GM18907 (cell line): ENCODE measurements around the gene CLPSL1.

ENCODE experiments used
- ATAC-seq: cut with Tn5 transposase; IDR thresholded peaks from one replicate; pipeline ENCODE4 v1.9.1; 2021; ENCODE audit warnings: mild to moderate bottlenecking, moderate library complexity; ENCODE audit not compliant: unreplicated experiment

Gene CLPSL1

GRCh38 chr6:35757456-35758123 lies 23.2 kb upstream of the CLPSL1 start:
- ATAC-seq, result no peak

- no peak for ATAC-seq
Observed at GRCh38 chr6:35759426-35759825, 21.4 kb upstream of the CLPSL1 start.

GRCh38 chr6:35765739-35766138 lies 15.1 kb upstream of the CLPSL1 start:
- ATAC-seq, result no peak

DNA sequence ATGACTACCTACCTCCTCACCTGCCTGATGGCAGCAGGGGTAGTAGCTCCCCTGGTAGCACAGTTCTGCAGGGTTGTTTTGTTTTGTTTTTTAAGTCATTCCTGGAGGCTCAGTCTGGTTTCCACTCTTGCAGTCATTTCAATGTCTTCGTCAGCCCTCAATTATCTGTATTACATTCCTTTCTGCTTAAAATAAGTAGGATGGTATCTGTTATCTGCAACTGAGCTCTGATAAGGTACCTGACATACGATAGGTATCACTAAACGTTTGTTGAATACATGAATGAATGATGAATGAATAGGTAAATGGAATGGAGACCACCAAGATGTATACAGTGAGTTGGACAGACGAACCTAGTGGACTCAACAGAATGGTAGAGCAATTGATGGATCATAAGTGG lies 11.6 kb upstream of the CLPSL1 start:
- no peak for ATAC-seq

DNA sequence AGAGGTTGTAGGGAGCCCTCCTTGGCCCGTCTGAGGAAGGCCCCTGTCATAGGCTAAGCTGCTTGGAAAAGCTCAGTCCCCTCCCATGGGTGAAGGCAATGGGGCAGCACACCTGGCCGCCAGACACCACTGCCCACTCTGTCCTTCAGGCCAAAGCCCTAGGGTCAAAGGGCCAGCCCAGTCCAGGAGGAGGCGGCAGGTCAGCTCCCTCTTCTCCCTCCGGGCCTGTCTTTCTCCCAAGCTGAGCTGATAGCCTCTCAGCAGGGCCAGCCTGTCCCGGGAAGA lies 9.5 kb upstream of the CLPSL1 start:
- ATAC-seq, result no peak

- no peak for ATAC-seq
Observed at GRCh38 chr6:35774116-35774794, 6.6 kb upstream of the CLPSL1 start.

DNA sequence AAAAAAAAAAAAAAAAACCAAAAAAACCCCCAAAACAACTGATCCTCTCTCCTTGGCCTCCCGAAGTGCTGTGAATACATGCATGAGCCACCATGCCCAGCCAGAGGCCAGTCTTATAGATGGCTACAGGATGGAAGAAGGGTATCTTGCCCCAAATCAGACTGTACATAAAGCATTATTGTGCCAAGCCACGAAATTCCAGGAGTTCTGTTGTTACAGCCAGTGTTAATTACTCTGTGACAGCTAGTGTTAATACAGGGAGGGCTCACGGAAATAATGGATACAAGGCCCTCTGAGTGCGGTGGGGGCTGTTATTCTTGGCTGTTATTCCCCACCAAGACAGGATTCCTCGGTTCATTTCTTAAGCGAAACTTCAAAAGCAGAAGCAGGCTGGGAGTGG lies 5.8 kb upstream of the CLPSL1 start:
- no peak for ATAC-seq

GRCh38 chr6:35776364-35777215 lies 4.2 kb upstream of the CLPSL1 start, which contains the start of gene CLPSL2:
Gene CLPSL2 (plus strand): TSS chr6:35776598. CDS start chr6:35776619, 21 bp downstream.
- no peak for ATAC-seq

DNA sequence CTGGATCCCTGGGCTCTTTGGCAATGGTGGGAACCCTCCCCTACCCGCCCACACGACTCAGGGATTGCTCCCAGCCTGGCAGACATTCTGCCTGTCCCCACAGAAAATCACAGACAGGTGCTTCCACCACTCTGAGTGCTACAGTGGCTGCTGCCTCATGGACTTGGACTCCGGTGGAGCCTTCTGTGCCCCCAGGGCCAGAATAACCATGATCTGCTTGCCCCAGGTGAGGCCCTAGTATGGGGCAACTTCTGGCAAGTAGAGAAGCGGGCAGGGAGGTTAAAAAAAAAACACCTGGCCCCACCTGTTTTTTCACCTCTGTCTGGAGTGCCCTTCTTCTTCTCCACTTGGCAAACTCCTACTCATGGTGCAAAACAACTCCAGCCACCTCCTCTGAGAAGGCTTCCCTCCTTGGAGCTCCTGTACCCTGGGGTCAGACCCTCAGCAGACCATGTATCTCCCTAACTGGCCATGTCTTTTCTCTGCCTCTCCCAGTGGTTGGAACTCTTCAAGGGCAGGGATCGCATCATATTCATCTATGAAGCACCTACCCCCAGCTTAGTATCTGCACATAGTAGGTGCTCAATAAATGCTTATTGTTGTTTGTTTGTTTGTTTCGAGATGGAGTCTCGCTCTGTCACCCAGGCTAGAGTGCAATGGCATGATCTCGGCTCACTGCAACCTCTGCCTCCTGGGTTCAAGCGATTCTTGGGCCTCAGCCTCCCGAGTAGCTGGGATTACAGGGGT lies 3.3 kb upstream of the CLPSL1 start:
- ATAC-seq, result no peak

GRCh38 chr6:35778437-35778836 lies 2.4 kb upstream of the CLPSL1 start:
- ATAC-seq, result no peak

GRCh38 chr6:35781290-35781689 lies 471 bp downstream of the CLPSL1 start:
- ATAC-seq, result no peak

DNA sequence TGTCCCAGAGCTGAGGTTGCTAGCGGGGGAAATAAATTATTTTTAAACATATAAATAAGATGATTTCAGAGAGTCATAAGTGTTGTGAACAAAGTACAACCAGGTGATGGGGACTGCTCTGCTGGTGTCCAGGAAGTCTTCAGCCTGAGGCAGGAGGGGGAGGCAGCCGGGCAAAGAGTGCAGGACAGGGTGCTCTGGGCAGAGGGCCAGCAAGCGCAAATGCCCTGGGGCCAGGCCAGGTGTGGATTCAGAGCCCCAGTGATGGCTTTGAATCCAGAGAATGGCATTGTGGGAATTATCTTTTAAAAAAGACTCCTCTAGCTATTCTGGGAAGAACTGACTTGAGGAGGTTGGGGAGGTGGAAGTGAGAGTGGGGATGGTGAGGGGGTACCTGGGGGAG lies 1.6 kb downstream of the CLPSL1 start:
- ATAC-seq, result no peak

DNA sequence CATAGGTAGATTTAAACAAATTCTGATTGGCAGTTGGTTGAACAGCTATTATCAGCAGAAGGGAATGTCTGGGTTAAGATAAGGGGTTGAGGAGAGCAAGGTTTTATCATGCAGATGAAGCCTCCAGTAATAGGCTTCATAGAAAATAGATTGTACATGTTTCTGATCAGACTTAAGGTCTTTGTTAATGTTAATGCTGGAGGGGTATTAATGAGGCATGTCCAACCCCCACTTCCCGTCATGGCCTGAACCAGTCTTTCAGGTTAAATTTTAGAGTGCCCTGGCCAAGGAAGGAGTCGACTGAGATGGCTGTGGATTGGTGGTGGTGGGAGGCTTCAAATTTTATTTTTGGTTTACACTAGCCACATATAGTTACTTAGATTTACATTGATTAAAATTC lies 3.4 kb downstream of the CLPSL1 start:
- ATAC-seq, result no peak

- ATAC-seq, result no peak
Observed at GRCh38 chr6:35786272-35786671, 5.5 kb downstream of the CLPSL1 start.

GRCh38 chr6:35786810-35787209 lies 6.0 kb downstream of the CLPSL1 start:
- no peak for ATAC-seq

DNA sequence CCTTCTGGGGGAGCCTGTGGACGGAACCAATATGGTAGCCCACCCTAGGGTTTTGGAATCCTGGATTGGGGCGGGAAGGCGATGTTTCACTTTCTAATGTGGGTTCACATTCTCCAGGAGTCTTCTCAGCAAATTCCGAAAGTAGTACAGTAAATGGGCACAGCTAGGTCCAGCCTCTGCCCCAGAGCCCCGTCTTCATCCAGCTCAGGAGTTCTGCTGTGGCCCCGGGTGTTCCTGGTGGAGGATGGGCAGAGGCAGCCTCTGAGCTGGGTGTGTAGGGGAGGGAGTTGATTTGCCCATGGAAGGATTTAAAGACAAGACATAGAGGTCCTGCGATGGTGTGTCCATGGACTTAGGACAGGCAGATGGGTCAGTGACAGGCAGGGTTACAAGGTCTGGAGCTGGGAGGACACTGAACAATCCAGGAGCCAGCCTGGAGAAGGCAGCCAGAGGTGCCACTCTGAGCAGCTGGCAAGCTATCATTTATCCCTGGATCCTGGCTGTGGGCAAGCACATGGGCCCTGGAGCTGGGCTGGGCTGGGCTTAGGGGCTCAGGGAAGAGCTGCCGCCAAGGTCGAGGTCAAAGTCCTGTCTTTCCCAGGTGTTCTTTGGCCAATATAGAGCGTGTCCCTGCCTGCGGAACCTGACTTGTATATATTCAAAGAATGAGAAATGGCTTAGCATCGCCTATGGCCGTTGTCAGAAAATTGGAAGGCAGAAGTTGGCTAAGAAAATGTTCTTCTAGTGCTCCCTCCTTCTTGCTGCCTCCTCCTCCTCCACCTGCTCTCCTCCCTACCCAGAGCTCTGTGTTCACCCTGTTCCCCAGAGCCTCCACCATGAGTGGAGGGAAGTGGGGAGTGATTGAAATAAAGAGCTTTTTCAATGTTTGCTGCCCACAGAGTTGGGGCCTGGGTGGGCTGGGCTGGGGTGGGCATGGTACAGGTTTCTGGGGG lies 6.7 kb downstream of the CLPSL1 start:
- ATAC-seq, result no peak

DNA sequence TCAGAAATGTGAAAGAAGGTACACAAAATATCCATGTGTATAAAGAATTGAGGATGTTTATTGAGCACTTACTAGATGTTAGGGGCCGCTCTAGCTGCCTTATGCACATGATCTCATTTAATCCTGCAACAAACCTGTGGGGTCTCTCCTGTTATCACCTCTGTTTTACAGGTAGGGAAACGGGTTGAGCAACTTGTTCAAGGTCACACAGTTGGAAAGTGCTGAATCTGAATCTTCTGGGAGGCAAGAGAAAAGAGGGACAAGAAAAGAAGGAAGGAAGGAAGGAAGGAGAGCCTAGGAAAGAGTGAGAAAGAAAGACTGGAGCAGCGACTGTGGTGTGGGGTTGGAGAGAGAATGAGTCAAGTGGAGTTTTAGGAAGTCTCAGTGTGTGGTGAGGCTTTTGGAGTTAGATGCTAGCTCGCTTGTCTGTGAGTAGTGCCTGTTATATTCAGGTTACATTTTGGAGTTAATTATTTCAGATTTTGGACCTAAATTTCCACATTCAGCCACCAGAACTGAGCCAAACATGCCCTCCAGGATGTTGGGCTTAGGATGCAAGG lies 7.7 kb downstream of the CLPSL1 start:
- no peak for ATAC-seq

DNA sequence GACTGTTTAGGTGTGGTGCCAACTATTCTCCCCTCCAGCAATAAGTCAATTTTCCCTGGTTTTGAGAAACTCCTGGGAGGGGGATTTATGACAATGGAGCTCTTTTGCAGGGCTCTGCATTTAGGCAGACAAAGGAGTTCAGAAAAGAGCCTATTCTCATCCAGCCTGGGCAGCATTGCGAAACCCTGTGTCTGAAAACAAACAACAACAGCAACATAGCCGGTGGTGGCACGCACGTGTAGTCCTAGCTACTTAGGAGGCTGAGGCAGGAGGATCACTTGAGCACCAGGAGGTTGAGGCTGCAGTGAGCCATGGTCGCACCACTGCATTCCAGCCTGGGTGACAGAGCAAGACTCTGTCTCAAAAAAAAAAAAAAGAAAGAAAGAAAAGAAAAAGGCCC lies 9.9 kb downstream of the CLPSL1 start:
- ATAC-seq, result no peak

DNA sequence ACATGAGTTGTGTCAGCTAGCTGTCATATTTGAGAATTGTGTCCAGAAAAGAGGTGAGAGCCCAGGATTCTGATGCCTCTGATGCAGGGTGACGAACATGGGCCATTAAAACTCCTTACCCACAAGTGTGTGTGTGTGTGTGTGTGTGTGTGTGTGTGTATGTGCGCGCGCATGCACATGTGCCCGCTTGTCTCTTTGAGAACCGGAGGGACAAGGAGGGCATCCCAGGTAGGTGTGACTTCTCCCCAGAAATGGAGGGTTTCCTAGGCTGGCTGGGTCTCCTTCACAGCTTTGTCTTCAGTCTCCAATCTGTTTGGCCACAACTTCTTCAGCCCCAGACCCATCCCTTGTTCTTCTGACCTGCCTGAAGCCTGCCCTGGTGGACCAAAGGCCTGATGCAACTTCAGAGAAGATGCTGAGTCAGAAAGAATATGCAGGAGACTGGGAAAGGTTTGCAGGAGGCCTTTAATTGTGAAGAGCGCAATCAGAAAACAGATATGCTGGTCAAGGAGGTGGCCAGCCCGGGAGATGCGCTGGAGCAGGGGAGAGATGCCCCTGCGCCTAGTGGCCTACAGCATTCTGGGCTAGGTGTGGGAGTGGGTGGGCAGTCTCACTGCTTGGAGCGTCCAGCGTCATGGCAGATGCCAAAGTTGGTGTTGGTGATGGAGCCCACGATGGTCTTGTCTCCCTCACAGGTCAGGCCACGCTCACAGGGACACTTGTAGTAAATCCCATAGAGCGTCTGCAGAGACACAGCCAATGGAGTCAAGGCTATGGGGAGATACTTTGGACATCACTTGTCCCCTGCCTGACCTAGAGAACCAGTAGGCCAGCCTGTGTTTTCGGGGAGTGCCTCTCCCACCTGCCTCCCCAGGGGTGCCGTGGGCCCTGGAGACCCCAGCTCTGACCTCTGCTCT lies 14.0 kb downstream of the CLPSL1 start:
- no peak for ATAC-seq
